CD4-positive, alpha-beta T cell treated with Interleukin-6 at 100 ng/mL for 8 hours (primary cell): ENCODE measurements around the gene GPR137.
A peak's percentile ranks its signal among the peaks of the same experiment; 100 is the strongest.
"Not testable (repeated sequence)": the region's sequence is repeated elsewhere in the genome, so short reads cannot be mapped to it uniquely, and the experiment has no call there.

Experiments
- DNase-seq: peaks from one replicate; pipeline ENCODE4 v3.0.0-alpha.2; 2020; ENCODE audit warnings: mixed read lengths, low spot score

The GPR137 gene, protein sequence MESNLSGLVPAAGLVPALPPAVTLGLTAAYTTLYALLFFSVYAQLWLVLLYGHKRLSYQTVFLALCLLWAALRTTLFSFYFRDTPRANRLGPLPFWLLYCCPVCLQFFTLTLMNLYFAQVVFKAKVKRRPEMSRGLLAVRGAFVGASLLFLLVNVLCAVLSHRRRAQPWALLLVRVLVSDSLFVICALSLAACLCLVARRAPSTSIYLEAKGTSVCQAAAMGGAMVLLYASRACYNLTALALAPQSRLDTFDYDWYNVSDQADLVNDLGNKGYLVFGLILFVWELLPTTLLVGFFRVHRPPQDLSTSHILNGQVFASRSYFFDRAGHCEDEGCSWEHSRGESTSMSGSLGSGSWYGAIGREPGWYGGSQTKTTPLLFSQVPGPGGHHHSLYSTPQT

DNA sequence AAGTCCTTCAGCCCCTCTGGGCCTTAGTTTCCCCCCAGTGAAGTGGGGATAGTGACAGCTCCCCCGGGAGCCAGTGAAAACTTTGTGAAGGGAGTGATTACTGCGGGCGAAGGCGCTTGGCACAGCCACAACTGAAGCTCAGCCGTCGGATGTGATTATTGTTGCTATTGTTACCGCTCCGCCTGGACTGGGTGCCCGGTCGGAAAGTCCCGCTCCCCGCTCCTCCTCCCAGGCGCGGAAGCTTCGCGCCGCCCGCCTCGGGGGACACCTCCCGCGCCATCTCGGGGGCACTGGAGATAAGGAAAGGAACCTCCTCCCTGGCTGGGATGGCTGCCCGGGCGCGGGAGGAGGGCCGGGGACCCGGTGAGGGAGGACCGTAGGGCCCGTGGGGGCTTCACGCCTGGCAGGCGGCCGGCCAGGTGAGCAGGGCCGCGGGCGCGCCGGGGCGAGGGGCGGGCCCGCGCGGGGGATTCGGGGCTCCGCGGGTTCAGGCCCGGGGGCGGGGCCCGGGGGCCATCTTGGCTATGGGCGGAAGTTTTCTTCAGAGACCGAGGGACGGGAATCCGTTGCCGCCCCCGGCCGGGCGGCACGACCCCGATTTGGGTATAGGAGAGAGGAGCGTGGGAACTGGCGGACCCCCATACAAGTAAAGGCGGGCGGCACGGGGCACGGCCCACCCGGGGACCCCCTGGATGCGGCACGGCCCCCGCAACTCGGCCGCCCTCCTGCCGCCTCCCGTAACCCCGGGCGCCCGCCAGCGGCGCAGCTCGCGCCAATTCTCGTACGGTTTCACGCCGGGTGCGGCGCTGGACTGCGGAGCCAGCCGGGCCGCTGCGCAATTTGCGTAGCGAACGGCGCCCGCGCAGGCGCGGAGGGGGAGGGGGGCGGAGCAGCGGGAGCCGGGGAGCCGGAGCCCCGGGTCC lies at the start of gene GPR137:
GPR137 (plus strand) TSS at position 887 of the 923 bp plus-strand sequence. CDS start 677 bp downstream, outside the sequence.
- DNase-seq: peak; percentile 85

DNA sequence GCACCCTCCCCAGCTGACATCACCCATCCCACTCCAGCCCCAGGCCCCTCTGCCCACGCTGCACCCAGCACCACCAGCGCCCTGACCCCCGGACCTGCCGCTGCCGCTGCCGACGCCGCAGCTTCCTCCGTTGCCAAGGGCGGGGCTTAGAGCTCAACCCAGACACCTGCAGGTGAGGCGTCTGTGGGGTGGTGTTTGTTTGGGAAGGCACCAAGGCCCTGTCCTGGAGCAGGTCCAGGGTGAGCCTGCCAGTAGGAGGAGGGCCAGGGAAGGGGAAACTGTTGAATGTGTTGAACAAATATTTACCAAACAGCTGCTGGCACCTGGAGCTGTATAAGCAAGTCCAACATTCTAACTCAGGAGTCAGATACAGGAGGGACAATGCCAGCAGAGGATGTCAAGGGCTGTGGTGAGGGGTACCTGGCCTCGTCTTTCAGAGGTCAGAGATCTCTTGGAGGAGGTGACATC lies 48.1 kb upstream of the GPR137 start:
- DNase-seq: no peak

DNA sequence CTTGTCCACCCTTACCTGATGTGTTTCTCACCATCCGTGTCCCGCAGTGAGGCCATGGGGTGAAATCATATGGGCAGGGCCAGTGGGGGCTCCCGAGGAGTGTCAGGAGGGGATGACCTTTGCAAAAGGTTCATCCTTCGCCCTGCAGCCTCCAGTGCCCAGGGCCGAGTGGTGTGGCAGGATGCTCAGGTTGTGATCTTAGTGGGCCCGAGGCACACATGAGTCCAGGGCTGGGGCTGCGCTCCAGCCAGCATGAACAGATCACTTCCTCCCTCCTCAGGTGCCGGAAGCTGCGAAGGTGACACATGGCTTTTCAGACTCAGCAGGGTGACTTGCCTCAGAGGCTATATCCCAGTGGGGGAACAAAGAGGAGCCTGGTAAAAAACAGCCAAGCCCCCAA lies 47.6 kb upstream of the GPR137 start:
- DNase-seq: no peak

DNA sequence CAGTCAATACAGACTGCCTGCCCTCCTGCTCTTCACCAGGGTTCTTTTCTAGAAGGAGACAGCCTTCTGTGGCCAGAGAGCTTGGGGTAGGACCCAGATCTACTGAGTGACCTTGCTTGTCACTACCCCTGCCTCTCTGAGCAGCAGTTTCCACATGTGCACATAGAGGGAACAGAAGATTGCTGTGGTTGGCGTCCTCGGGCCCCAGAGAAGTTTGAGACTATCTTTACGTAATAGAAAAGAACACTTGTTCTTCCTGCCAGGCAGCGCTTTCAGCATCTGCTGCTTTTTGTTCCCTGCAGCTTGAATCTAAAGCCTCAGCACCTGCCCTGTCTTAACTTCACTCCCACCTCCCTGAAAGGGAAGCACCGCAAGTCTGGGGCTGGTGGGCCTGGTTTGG lies 46.6 kb upstream of the GPR137 start:
- DNase-seq: no peak

DNA sequence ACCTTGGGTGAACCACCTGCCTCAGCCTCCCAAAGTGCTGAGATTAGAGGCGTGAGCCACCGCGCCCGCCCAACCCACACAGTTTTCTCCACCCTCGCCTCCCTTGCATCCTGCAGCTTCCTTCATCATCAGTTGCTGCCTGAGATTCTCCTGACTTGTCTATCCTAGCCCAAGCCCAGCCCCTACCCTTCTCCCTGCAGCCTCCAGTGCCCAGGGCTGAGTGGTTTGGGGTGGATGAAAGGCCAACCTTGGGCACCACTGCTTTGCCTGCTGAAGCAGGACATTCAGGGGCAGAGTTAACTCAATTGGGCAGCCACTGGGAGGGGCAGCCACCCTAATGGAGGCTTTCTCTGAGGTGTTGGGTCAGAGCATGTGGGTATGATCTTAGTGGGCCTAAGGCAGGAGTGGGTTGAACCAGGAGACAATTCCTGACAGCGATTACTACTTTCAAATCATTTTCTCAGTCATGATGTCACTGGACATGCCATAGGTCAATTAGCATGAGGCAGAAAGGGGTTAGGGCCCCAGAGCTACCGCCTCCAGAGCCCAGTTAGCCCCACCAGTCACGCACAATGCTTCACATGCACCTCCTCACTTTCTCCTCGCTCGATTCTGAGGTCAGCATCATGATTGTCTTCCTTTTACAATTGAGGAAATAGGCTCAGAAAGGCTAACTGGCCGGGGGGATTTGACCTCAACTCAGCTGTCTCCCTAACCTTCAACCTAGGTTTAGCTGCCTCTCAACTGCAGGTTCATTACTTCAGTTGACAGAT lies 45.8 kb upstream of the GPR137 start:
- DNase-seq: no peak

DNA sequence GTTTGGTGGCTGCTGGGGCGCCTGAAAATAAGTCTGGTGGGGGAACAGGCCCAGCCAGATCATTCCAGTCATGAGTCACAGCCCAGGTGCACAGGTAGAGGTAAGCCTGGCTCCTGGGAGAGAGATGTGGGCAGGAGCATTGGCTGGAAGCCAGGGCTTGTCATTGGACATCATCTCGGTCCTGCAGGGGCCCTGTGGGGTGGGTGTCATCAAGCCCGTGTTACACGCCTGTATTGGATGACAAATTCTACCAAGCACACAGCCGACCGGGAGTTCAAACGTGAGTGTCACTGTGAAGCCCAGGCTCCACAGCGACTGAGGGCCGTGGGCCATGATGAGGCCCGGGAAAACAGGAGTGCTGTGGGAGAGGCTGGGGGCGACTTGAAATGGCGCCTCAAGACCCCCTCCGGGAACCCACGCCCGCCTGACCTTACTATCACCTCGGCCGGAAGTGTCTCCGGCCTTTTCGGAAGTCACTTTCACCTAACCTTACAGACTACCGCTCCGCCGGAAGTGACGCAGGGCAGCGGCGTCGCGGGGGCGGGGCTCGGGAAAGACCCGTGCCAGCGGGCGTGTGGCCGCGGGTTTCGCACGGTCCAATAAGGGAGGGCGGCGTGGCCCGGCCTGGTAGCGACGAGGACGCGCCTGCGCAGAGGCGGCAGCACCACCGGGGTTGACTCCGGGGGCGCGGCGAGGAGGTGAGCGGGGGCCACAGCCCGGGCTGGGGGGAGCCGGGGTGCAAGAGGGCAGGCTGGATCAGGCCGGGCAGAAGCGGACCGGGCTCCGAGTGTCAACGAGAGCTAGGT lies 45.0 kb upstream of the GPR137 start, which contains the start of gene FKBP2:
FKBP2 (plus strand) TSS at position 661 of the 806 bp plus-strand sequence. CDS start 1,293 bp downstream, outside the sequence.
- DNase-seq: peak; percentile 98

DNA sequence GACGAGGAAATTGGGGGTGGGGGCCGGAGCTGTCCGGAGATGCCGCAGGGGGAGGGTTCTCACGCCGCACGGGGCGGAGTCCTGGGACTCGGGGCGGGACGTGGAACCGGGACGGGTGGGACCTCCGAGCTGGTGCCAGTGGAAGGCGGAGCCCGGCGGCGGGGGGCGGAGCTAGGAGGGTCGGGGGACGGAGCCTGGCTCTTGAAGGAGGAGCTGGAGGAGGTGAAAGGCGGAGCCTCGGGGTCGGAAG lies 44.5 kb upstream of the GPR137 start:
- peak; percentile 100 for DNase-seq

DNA sequence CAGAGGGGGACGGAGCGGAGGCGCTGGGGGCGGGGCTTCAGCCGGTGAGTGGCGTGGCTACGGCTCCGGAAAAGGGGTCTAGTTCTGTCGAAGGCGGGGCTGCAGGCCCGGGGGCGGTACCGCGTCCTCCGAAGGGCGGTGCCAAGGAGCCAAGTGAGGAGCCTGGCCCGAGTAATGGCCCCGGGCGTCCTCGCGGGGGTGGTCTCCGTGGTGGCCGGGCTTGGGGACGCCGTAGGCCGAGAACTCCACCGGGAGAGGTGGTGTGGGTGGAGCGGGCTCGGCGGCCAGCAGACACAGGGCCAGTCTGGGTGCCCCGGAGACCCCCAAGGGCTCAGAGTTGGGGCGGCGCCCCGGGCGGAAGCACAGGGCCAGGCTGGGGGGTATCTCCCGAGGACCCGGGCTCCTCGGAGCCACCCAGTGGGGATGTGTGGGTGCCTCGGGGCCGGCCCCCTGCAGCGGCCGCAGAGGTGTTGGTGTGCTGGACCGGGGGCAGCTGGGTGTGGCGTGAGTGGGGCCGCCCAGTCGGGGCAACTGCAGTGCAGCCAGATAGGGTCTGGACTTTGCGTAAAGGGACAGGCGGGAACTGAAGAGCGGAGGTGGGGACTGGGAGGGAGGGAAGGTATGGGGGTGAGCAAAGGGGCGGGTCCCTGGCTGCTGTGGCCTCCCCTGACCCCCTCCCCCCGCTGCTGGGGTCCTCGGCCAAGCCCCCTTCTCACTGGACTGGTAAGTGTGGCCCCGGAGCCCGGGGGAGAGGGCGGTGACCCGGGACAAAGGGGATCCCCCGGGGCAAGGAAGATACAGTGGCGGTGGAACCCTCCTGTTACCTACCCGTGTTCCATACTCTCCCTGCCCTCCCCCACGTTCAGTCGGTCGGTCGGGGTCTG lies 43.9 kb upstream of the GPR137 start:
- no peak for DNase-seq

DNA sequence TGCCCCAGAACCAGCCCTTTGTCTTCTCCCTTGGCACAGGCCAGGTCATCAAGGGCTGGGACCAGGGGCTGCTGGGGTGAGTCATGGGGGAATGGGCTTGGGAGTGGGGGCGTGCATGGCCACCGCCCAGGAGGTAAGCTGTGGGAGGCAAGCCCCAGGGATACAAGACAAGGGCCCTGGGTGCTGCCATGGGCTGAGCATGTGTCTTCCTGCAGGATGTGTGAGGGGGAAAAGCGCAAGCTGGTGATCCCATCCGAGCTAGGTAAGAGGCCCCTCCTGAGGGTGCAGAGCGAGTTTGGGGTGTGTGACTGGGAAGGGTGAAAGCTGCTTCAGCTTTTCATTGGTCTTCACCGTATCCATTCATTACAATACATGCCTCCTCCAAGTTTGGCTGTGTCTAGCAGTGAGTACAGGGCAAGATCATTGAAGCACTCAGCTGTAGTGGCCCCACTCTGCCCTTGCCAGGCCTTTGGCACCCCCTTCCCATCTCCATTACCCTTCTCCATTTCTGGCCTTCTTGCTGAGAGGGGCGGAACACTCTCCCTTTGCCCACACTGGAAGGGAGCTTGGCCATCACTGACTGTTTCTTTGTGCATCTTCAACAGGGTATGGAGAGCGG lies 42.3 kb upstream of the GPR137 start:
- DNase-seq: no peak

DNA sequence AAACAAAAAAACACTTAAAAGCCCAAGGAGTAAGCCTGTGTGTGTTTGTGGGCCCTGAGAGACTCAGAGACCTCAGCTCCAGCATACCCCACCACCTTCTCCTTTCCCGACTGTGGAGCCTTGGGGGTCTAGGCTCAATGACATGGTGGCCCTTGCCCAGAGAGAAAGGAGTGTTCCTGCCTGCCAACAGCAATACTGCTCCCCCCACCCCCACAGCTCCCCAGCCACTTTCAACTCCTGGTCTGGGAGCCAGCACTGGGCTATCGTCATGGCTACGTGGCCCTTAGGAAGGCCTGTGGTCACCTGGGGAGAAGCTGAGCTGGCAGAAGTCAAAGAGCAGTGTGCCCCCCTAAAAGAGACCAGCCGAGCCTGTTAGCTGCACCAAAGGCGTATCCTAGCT lies 41.5 kb upstream of the GPR137 start:
- DNase-seq: no peak

DNA sequence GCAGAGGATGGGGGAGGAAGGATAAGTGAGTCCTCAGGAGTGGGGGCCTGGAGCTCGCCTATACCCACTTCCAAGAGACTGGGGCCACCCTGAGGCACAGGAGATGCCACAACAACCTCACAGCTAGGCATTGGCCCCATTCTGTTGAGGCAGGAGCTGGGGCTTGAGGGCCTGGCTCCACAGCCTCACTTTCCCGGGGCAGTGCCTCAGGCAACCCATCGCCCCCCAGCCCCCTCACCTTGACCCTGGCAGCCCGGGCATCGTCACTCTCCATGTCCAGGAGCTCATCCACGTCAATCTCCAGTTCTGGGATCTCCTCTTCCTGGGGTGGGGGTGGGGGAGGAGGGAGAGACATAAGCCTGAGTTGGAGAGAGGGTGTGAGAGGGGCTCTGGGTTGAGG lies 40.7 kb upstream of the GPR137 start:
- no peak for DNase-seq

DNA sequence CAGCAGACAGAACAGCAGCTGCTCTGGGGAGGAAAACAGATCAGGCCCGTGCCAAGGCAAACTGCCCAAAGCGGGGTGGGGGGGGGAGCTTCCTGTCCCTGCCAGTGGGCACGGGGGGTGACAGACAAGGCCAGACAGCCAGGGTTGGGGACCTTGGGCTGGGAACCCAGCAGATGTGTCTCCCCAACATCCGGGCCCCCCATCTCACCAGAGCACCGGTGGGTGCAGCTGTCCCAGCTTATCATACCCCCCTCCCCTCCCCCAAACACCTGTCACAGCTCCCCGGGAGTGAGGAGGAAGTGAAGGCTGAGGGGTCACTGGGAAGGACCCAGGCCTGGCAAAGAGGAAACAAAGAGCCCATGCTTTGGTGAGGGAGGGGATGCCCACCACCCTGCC lies 40.2 kb upstream of the GPR137 start:
- DNase-seq: peak; percentile 43

DNA sequence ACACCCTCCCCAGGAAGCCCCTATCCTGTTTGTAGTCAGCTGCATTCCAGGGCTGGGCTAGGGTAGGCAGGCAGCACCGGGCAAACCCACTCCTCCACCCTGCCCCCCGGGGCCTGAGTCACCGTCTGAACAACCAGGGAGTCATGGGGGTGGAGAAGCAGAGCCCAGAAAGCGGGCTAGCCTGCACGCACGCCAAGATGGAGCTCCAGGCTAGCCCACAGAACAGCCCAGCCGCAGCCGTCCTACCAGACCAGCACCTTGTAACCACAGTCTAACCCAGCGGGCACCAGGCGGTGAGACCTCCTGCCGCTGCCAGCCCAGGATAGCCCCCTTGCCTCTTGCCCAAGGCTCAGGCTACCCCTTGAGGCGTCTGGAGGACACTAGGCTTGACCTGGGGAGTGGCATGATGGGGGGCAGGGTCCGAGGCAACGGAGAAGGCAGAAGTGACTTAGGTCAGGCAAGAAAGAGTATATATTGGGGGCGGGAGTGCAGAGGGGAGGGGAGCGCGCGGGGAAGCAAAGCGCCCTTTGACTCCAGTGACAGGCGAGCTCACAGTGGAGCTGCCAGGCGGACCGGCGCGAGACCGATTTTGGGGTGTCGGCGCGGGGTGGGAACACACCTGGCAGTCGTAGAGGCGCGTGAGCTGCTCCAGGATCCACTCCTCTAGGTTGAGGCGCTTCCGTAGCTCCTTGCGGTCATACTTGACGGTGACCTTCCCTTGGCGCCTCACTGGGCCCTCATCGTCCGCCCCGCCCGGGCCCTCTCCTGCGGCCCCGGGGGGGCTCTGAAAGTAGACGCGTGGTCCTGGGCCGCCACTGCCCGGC lies 39.6 kb upstream of the GPR137 start:
- peak; percentile 74 for DNase-seq

DNA sequence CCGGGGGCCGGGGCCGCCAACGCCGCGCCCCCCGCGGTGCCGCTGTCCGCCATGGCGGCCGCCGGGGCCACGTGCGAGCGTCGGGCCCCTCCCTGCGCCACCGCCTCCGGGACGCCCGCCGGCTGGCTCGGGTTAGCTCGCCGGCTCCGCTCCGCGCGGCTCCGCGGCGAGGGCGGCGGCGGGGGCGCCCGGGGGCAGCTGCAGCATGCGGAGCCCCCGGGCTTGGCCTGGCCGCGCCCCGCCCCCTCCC lies 39.1 kb upstream of the GPR137 start:
- DNase-seq: not testable (repeated sequence)

DNA sequence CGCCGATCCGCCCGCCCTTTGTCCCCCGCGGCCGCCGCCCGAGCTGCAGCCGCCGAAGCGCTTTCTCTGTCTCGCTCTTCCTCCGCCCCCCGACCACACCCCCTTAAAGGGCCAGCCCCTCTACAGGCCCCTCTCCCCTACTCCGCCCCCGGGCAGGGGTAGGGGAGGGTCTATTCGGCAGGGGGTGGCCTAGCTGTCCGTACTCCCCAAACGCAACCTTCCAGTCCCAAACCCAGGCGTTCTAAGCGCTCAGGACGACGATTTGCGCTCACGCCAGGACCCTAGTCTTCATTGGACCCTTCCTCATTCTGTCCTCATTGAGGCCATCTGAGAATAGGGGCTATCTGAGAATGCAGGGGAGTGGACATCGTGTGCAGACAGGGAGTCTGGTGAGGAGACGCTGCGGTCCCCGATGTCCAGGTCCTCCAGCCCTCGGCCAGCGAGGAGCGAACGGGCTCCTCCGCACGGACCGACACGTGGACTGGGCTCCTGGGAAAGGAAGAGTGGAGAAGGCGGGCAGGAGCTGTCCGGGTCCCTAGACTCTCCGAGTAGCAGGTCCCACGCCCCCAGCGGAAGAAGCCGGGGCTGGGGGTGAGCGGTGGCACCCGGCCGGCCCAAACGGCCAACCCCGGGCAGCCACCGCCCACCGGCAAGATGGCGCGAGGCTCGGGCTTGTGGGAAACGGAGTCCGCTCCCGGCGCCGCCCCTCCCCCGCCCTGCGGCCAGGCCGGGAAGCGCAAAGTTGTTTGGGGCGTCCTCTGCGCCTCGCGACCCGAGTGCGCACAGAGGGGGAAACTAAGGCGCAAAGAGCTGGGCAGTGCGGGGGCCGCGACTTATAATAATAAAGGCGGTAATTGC lies 38.5 kb upstream of the GPR137 start, which contains the start of gene PPP1R14B:
PPP1R14B (minus strand) TSS at position 73 of the 858 bp plus-strand sequence. CDS start 270 bp downstream, outside the sequence.
- DNase-seq: peak; percentile 76

DNA sequence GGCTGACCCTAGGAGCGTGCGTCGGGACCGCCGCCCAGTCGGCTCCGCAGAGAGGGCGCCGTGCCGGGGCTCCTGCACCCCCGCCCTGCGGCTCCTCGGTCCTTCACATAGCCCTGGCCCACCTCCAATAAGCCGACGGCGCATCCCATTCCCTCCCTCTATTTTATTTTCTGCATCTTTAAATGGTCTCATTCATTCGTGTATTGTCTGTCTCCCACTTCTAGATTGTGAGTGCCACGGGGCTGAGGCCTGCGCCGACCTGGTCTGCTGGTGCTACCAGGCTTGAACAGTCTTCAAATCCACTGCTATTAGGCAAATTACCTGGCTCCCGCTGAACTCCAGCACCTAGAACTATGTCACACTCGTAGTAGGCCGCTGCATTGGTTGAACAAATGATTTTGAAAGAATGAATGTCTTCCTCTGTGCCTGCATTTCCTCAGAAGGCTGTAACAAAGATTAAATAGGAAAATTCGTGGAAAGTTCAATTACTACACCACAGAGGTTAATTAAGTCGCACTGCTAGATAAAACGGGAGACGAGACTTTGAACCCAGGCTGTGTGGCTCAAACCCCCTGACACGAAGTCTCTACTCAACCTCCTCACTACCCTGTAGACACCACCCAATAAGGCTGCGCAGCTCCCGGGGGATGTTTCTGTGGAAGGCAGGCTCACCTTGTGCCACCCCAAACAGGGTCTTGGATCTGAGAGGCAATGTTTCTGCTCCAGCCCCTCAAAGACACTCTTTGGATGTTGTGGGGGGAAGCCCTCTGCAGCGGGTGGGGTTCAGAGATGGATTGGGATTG lies 37.7 kb upstream of the GPR137 start:
- no peak for DNase-seq

DNA sequence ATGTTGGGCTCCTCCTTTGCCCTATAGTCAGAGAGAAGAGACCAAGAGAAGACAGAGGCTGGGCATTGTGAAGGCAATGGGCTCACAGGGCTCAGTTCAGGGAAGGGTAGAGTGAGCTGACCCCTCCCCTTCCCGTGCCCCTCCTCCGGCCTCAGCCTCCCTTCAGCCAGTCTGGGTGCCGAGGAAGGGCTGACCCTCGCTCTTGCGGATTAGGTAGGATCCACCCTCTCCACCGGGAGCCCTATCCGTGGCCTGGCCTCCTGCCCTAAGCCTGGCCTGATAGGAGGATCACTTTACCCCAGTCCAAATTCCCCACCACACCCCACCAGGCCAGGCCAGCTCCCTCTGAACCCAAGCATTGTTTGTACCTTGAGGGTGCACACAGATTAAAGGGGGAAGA lies 37.1 kb upstream of the GPR137 start:
- DNase-seq: no peak
